Gastrocnemius medialis (tissue), 4 donors: Measurements from ENCODE around the gene LCORL.

Experiments
- CTCF ChIP-seq, 5 experiments: fragments of 450-650 bp in 3 of 5; fragments of 200-600 bp in 2 of 5; sonication (generic) in 2 of 5; IDR thresholded peaks in 4 of 5; conservative IDR thresholded peaks in 1 of 5; 1 replicate in 4 of 5; 2 replicates in 1 of 5; pipeline ENCODE4 v1.5.1; 2016 to 2019; ENCODE audit warnings: antibody characterized with exemption in 5 of 5, mild to moderate bottlenecking in 3 of 5, moderate library complexity in 3 of 5
- POLR2A ChIP-seq, 2 donors: fragments of 450-650 bp; IDR thresholded peaks; one replicate each; pipeline ENCODE4 v1.6.1; 2017; ENCODE audit warnings: antibody characterized with exemption in 2 of 2, mild to moderate bottlenecking in 2 of 2, moderate library complexity in 2 of 2

GRCh38 chr4:17911608-17912007, 109.9 kb downstream of the LCORL start:
- TF ChIP-seq POLR2A (IDR thresholded peaks at IDR 0.05) (no peak), CTCF (IDR thresholded peaks at IDR 0.05 in 4 of 5, conservative IDR thresholded peaks at IDR 0.05 in 1 of 5) (no peak)
